ENCODE measurements around the gene ADAT3.
"Not testable (repeated sequence)": the region's sequence is repeated elsewhere in the genome, so short reads cannot be mapped to it uniquely, and the experiment has no call there.

GRCh38 chr19:1877280-1877660 is 27.9 kb upstream of the ADAT3 start:
- TF ChIP-seq YY1 (IDR thresholded peaks at IDR 0.05; ENCODE audit: insufficient read depth, insufficient read length); SUZ12 (IDR thresholded peaks at IDR 0.05; ENCODE audit: extremely low read depth, insufficient read depth, insufficient read length): not testable (repeated sequence)
